NB4 (cell line): Measurements from ENCODE around the gene TBC1D4.
A peak's percentile ranks its signal among the peaks of the same experiment; 100 is the strongest.
"Not testable (repeated sequence)": the region's sequence is repeated elsewhere in the genome, so short reads cannot be mapped to it uniquely, and the experiment has no call there.

Source experiments
- DNase-seq: peaks from one replicate; pipeline ENCODE4 v3.0.0; 2010; ENCODE audit warnings: low read depth
- H3K4me3 ChIP-seq: one replicate; pipeline ENCODE4 v1.5.1; 2011; ENCODE audit warnings: mild to moderate bottlenecking, low read depth, low read length, moderate library complexity
- CTCF ChIP-seq: IDR thresholded peaks from one replicate; pipeline ENCODE4 v1.5.1; 2012; ENCODE audit warnings: low read depth, low read length
- MAX ChIP-seq: IDR thresholded peaks from 2 replicates; pipeline ENCODE4 v1.6.1; 2011; ENCODE audit warnings: low read depth, low read length
- MYC ChIP-seq: IDR thresholded peaks from 2 replicates; pipeline ENCODE4 v1.6.1; 2011; ENCODE audit warnings: low read depth, low read length
- POLR2A ChIP-seq: IDR thresholded peaks from 2 replicates; pipeline ENCODE4 v1.6.1; 2011; ENCODE audit warnings: mild to moderate bottlenecking; ENCODE audit not compliant: insufficient read length; ENCODE audit errors: extremely low read depth

TBC1D4 gene

GRCh38 chr13:75255147-75255546 lies 226.8 kb downstream of the TBC1D4 start:
- H3K4me3 ChIP-seq, result no peak overlapping the region
- TF ChIP-seq POLR2A (no peak), MAX (no peak), MYC (no peak), CTCF (no peak)
- no peak for DNase-seq

GRCh38 chr13:75251188-75251587 lies 230.8 kb downstream of the TBC1D4 start:
- no peak overlapping the region for H3K4me3 ChIP-seq
- no peak for DNase-seq
- no peak for TF ChIP-seq CTCF
- TF ChIP-seq MAX, result no peak
- no peak for TF ChIP-seq POLR2A
- no peak for TF ChIP-seq MYC

GRCh38 chr13:75250526-75251178 lies 231.3 kb downstream of the TBC1D4 start:
- TF ChIP-seq MYC (no peak), POLR2A (no peak), MAX (no peak), CTCF (no peak)
- no peak for DNase-seq
- no peak overlapping the region for H3K4me3 ChIP-seq

GRCh38 chr13:75245578-75245977 lies 236.4 kb downstream of the TBC1D4 start:
- not testable (repeated sequence) for DNase-seq, H3K4me3 ChIP-seq

GRCh38 chr13:75240240-75240639 lies 241.7 kb downstream of the TBC1D4 start:
- not testable (repeated sequence) for DNase-seq

GRCh38 chr13:75236774-75237173 lies 245.2 kb downstream of the TBC1D4 start:
- DNase-seq, result peak; percentile 38
- TF ChIP-seq MAX (0 out of 2 replicates have a peak, but pooled peaks have one; percentile 15), MYC (no peak)
- no peak overlapping the region for H3K4me3 ChIP-seq

More at GRCh38 chr13:75240240-75240639, 241.7 kb downstream of the TBC1D4 start:
- not testable (repeated sequence) for H3K4me3 ChIP-seq
